ENCODE results near the gene GALNT2.

Gene GALNT2

GRCh38 chr1:230110971-230111370, 43.9 kb downstream of the GALNT2 start:
- no peak for DNase-seq (ENCODE audit: low read depth in 4 of 4, low spot score in 1 of 4)

GRCh38 chr1:230112131-230112701, 45.2 kb downstream of the GALNT2 start:
- no peak for DNase-seq (ENCODE audit: low read depth in 4 of 4, low spot score in 1 of 4)

GRCh38 chr1:230112782-230113181, 45.7 kb downstream of the GALNT2 start:
- no peak for DNase-seq (ENCODE audit: low read depth in 4 of 4, low spot score in 1 of 4)

- no peak for DNase-seq (ENCODE audit: low read depth in 4 of 4, low spot score in 1 of 4)
These were observed 46.2 kb downstream of the GALNT2 start for GRCh38 chr1:230113235-230113592.

GRCh38 chr1:230113593-230114236, 46.7 kb downstream of the GALNT2 start:
- DNase-seq (ENCODE audit: low read depth in 4 of 4, low spot score in 1 of 4) = no peak

GRCh38 chr1:230114237-230114651, 47.2 kb downstream of the GALNT2 start:
- DNase-seq (ENCODE audit: low read depth in 4 of 4, low spot score in 1 of 4) = no peak

- DNase-seq (ENCODE audit: low read depth in 4 of 4, low spot score in 1 of 4) = no peak
These were observed 50.7 kb downstream of the GALNT2 start for GRCh38 chr1:230117694-230118093.

- DNase-seq (ENCODE audit: low read depth in 4 of 4, low spot score in 1 of 4) = no peak
These were observed 52.3 kb downstream of the GALNT2 start for GRCh38 chr1:230119340-230119739.

- DNase-seq (ENCODE audit: low read depth in 4 of 4, low spot score in 1 of 4) = no peak
These were observed 53.4 kb downstream of the GALNT2 start for GRCh38 chr1:230120289-230120920.

- no peak for DNase-seq (ENCODE audit: low read depth in 4 of 4, low spot score in 1 of 4)
These were observed 53.9 kb downstream of the GALNT2 start for GRCh38 chr1:230120921-230121381.

GRCh38 chr1:230121950-230122349, 54.9 kb downstream of the GALNT2 start:
- DNase-seq (ENCODE audit: low read depth in 4 of 4, low spot score in 1 of 4) = no peak

GRCh38 chr1:230122366-230123279, 55.6 kb downstream of the GALNT2 start:
- no peak for DNase-seq (ENCODE audit: low read depth in 4 of 4, low spot score in 1 of 4)

- no peak for DNase-seq (ENCODE audit: low read depth in 4 of 4, low spot score in 1 of 4)
These were observed 56.5 kb downstream of the GALNT2 start for GRCh38 chr1:230123280-230124185.

- no peak for DNase-seq (ENCODE audit: low read depth in 4 of 4, low spot score in 1 of 4)
These were observed 57.4 kb downstream of the GALNT2 start for GRCh38 chr1:230124186-230125128.

GRCh38 chr1:230125141-230125540, 58.1 kb downstream of the GALNT2 start:
- DNase-seq (ENCODE audit: low read depth in 4 of 4, low spot score in 1 of 4) = no peak

GRCh38 chr1:230125640-230126528, 58.8 kb downstream of the GALNT2 start:
- DNase-seq (ENCODE audit: low read depth in 4 of 4, low spot score in 1 of 4) = no peak

GRCh38 chr1:230126529-230127104, 59.6 kb downstream of the GALNT2 start:
- DNase-seq (ENCODE audit: low read depth in 4 of 4, low spot score in 1 of 4) = no peak
